ENCODE results near the gene ADM2.

Gene ADM2

GRCh38 chr22:50467773-50468440, 13.4 kb upstream of the ADM2 start:
- DNase-seq (ENCODE audit: low read depth): no peak

GRCh38 chr22:50468626-50469025, 12.7 kb upstream of the ADM2 start:
- DNase-seq (ENCODE audit: low read depth): no peak

- DNase-seq (ENCODE audit: low read depth): no peak
These were observed 11.7 kb upstream of the ADM2 start for GRCh38 chr22:50469377-50470305.

- DNase-seq (ENCODE audit: low read depth): no peak
These were observed 10.9 kb upstream of the ADM2 start for GRCh38 chr22:50470491-50470890.

- DNase-seq (ENCODE audit: low read depth): no peak
These were observed 10.0 kb upstream of the ADM2 start for GRCh38 chr22:50471197-50471847.

- no peak for DNase-seq (ENCODE audit: low read depth)
These were observed 9.4 kb upstream of the ADM2 start for GRCh38 chr22:50471962-50472361.

GRCh38 chr22:50473088-50473487, 8.3 kb upstream of the ADM2 start:
- DNase-seq (ENCODE audit: low read depth): no peak

- DNase-seq (ENCODE audit: low read depth): peak; percentile 21
These were observed 7.3 kb upstream of the ADM2 start for GRCh38 chr22:50473855-50474671.

GRCh38 chr22:50474710-50475651, 6.4 kb upstream of the ADM2 start, which contains the start of gene SBF1:
Gene SBF1 (minus strand): TSS chr22:50475035. CDS start chr22:50474840, 195 bp downstream.
- DNase-seq (ENCODE audit: low read depth): peak; percentile 76

GRCh38 chr22:50475652-50476002, 5.7 kb upstream of the ADM2 start:
- no peak for DNase-seq (ENCODE audit: low read depth)

- DNase-seq (ENCODE audit: low read depth): no peak
These were observed 4.5 kb upstream of the ADM2 start for GRCh38 chr22:50476868-50477267.

GRCh38 chr22:50477923-50478322, 3.4 kb upstream of the ADM2 start:
- DNase-seq (ENCODE audit: low read depth): no peak

- DNase-seq (ENCODE audit: low read depth): no peak
These were observed 1.6 kb upstream of the ADM2 start for GRCh38 chr22:50479721-50480120.

- DNase-seq (ENCODE audit: low read depth): no peak
These were observed 301 bp upstream of the ADM2 start for GRCh38 chr22:50481045-50481439.

GRCh38 chr22:50482107-50483074, 1.0 kb downstream of the ADM2 start:
- no peak for DNase-seq (ENCODE audit: low read depth)

- DNase-seq (ENCODE audit: low read depth): no peak
These were observed 1.8 kb downstream of the ADM2 start for GRCh38 chr22:50483106-50483505.

GRCh38 chr22:50483556-50483955, 2.2 kb downstream of the ADM2 start:
- DNase-seq (ENCODE audit: low read depth): no peak

- DNase-seq (ENCODE audit: low read depth): no peak
These were observed 2.9 kb downstream of the ADM2 start for GRCh38 chr22:50483977-50484853.
